HG03095 (cell line): ENCODE results near the gene TTLL9.

Source experiments
- ATAC-seq: cut with Tn5 transposase; IDR thresholded peaks from one replicate; pipeline ENCODE4 v1.9.1; 2021; ENCODE audit warnings: moderate library complexity; ENCODE audit not compliant: unreplicated experiment

Gene TTLL9

GRCh38 chr20:31939661-31940060 is 69.2 kb downstream of the TTLL9 start:
- no peak for ATAC-seq

- ATAC-seq = no peak
Observed at GRCh38 chr20:31943052-31943471, 72.6 kb downstream of the TTLL9 start.

- ATAC-seq = no peak
Observed at GRCh38 chr20:31945319-31945718, 74.9 kb downstream of the TTLL9 start.

- ATAC-seq = no peak
Observed at GRCh38 chr20:31945785-31946184, 75.4 kb downstream of the TTLL9 start.

- no peak for ATAC-seq
Observed at GRCh38 chr20:31948008-31948407, 77.6 kb downstream of the TTLL9 start.

GRCh38 chr20:31949877-31950646 is 79.6 kb downstream of the TTLL9 start:
- ATAC-seq = no peak

- ATAC-seq = no peak
Observed at GRCh38 chr20:31951203-31951529, 80.7 kb downstream of the TTLL9 start.

GRCh38 chr20:31951530-31952453 is 81.4 kb downstream of the TTLL9 start, which contains the start of gene PDRG1:
PDRG1 (minus strand) TSS chr20:31952046; CDS start chr20:31951961, 85 bp downstream.
- peak; percentile 87 for ATAC-seq

- ATAC-seq = no peak
Observed at GRCh38 chr20:31953556-31954148, 83.2 kb downstream of the TTLL9 start.

- no peak for ATAC-seq
Observed at GRCh38 chr20:31954500-31954899, 84.1 kb downstream of the TTLL9 start.

- no peak for ATAC-seq
Observed at GRCh38 chr20:31956556-31957526, 86.4 kb downstream of the TTLL9 start.

GRCh38 chr20:31962761-31963160 is 92.3 kb downstream of the TTLL9 start:
- ATAC-seq = no peak

GRCh38 chr20:31963889-31964288 is 93.5 kb downstream of the TTLL9 start:
- no peak for ATAC-seq

- no peak for ATAC-seq
Observed at GRCh38 chr20:31966991-31967655, 96.7 kb downstream of the TTLL9 start.

- no peak for ATAC-seq
Observed at GRCh38 chr20:31967830-31968249, 97.4 kb downstream of the TTLL9 start, which contains the start of gene XKR7. XKR7 (plus strand) TSS chr20:31968151; CDS start chr20:31968176, 25 bp downstream.

- no peak for ATAC-seq
Observed at GRCh38 chr20:31968291-31969126, 98.1 kb downstream of the TTLL9 start.

GRCh38 chr20:31969991-31970390 is 99.6 kb downstream of the TTLL9 start:
- no peak for ATAC-seq

- ATAC-seq = no peak
Observed at GRCh38 chr20:31972471-31973021, 102.1 kb downstream of the TTLL9 start.
